GM23338 (cell line): Measurements from ENCODE around the gene EIF2B5. TPM values are rescaled to one million over a fixed set of nuclear protein-coding genes. Genes with fewer than 3 reads are reported as not detected.

Source experiments
- ATAC-seq: fragments of 200-7000 bp; cut with Tn5 transposase; 3 replicates; pipeline ENCODE4 v1.9.1; 2020
- DNase-seq: peaks from one replicate; pipeline ENCODE4 v3.0.0-alpha.2; 2015; ENCODE audit warnings: low spot score
- H2AFZ ChIP-seq: fragments of 200-600 bp; sonication (generic); 2 replicates; pipeline ENCODE4 v1.8.0; 2016; ENCODE audit warnings: antibody characterized with exemption, mild to moderate bottlenecking, moderate library complexity
- H3F3A ChIP-seq: fragments of 200-600 bp; sonication (generic); replicated peaks from 2 replicates; pipeline ENCODE4 v1.8.0; 2017; ENCODE audit warnings: antibody characterized with exemption, mixed run types, low read depth
- H3K27ac ChIP-seq: fragments of 200-600 bp; sonication (generic); 2 replicates; pipeline ENCODE4 v1.6.1; 2016; ENCODE audit warnings: low read depth
- H3K27me3 ChIP-seq: fragments of 200-600 bp; sonication (generic); 2 replicates; pipeline ENCODE4 v1.8.0; 2016; ENCODE audit warnings: mild to moderate bottlenecking, mixed run types, moderate library complexity; ENCODE audit not compliant: insufficient read depth
- H3K36me3 ChIP-seq: fragments of 200-600 bp; sonication (generic); 2 replicates; pipeline ENCODE4 v1.8.0; 2016; ENCODE audit warnings: mild to moderate bottlenecking; ENCODE audit not compliant: insufficient read depth
- H3K4me1 ChIP-seq: fragments of 200-600 bp; sonication (generic); 2 replicates; pipeline ENCODE4 v1.8.0; 2016; ENCODE audit warnings: mild to moderate bottlenecking, moderate library complexity; ENCODE audit not compliant: insufficient read depth
- H3K4me2 ChIP-seq: fragments of 200-600 bp; sonication (generic); 2 replicates; pipeline ENCODE4 v1.7.1; 2017; ENCODE audit warnings: mixed run types
- H3K4me3 ChIP-seq: fragments of 200-600 bp; sonication (generic); 2 replicates; pipeline ENCODE4 v1.6.1; 2016; ENCODE audit warnings: mixed run types
- H3K79me2 ChIP-seq: fragments of 200-600 bp; sonication (generic); replicated peaks from 2 replicates; pipeline ENCODE4 v1.8.0; 2017; ENCODE audit warnings: mild to moderate bottlenecking; ENCODE audit not compliant: insufficient read depth
- H3K9me2 ChIP-seq: fragments of 200-600 bp; sonication (generic); 2 replicates; pipeline ENCODE4 v1.8.0; 2017; ENCODE audit not compliant: insufficient read depth
- H4K20me1 ChIP-seq: fragments of 200-600 bp; sonication (generic); replicated peaks from 2 replicates; pipeline ENCODE4 v1.8.0; 2017; ENCODE audit warnings: mild to moderate bottlenecking; ENCODE audit not compliant: insufficient read depth
- H3K27ac Mint-ChIP-seq: 2 replicates; pipeline ENCODE4 v1.8.0; 2020; ENCODE audit warnings: inconsistent platforms, mild to moderate bottlenecking, moderate library complexity, mixed read lengths
- H3K27me3 Mint-ChIP-seq: 3 replicates; pipeline ENCODE4 v1.8.0; 2022; ENCODE audit warnings: low read depth, mild to moderate bottlenecking, moderate library complexity, mixed read lengths, inconsistent platforms; ENCODE audit not compliant: insufficient read depth, poor library complexity
- H3K36me3 Mint-ChIP-seq: 3 replicates; pipeline ENCODE4 v1.8.0; 2021; ENCODE audit warnings: low read depth, mild to moderate bottlenecking, inconsistent platforms, moderate library complexity, mixed read lengths
- H3K4me1 Mint-ChIP-seq: 3 replicates; pipeline ENCODE4 v1.8.0; 2020; ENCODE audit warnings: mild to moderate bottlenecking, inconsistent platforms, mixed read lengths
- H3K4me3 Mint-ChIP-seq: 3 replicates; pipeline ENCODE4 v1.8.0; 2021; ENCODE audit warnings: moderate library complexity, mild to moderate bottlenecking, inconsistent platforms, mixed read lengths
- H3K9me3 Mint-ChIP-seq: 3 replicates; pipeline ENCODE4 v1.8.0; 2020; ENCODE audit warnings: moderate library complexity, mild to moderate bottlenecking, inconsistent platforms, mixed read lengths
- CREB1 ChIP-seq: fragments of 250-450 bp; sonication (Bioruptor Pico); IDR thresholded peaks from 2 replicates; pipeline ENCODE4 v1.5.0; 2020; ENCODE audit warnings: low read depth, mild to moderate bottlenecking, moderate library complexity
- CTCF ChIP-seq, 2 experiments: fragments of 200-600 bp in 1 of 2; sonication (generic) in 1 of 2; conservative IDR thresholded peaks; 2 replicates each; pipeline versions ENCODE4 v1.5.1 to v1.6.1; 2016 to 2017; ENCODE audit warnings: antibody characterized with exemption in 2 of 2, low read depth in 2 of 2, mild to moderate bottlenecking in 2 of 2, moderate library complexity in 1 of 2
- ETS1 ChIP-seq: IDR thresholded peaks from 2 replicates; pipeline ENCODE4 v1.6.1; 2016; ENCODE audit warnings: antibody characterized with exemption
- EZH2 ChIP-seq: fragments of 200-600 bp; sonication (generic); IDR thresholded peaks from one replicate; pipeline ENCODE4 v1.8.0; 2017; ENCODE audit warnings: antibody characterized with exemption, mild to moderate bottlenecking, low read depth; ENCODE audit not compliant: unreplicated experiment
- EZH2phosphoT487 ChIP-seq: fragments of 200-600 bp; sonication (generic); IDR thresholded peaks from one replicate; pipeline ENCODE4 v1.8.1; 2018; ENCODE audit warnings: antibody characterized with exemption; ENCODE audit not compliant: unreplicated experiment
- JUNB ChIP-seq: IDR thresholded peaks from one replicate; pipeline ENCODE4 v1.6.1; 2016; ENCODE audit warnings: antibody characterized with exemption; ENCODE audit not compliant: unreplicated experiment
- NANOG ChIP-seq: IDR thresholded peaks from 2 replicates; pipeline ENCODE4 v1.6.1; 2016; ENCODE audit warnings: antibody characterized with exemption, borderline replicate concordance
- POLR2AphosphoS5 ChIP-seq: IDR thresholded peaks from 2 replicates; pipeline ENCODE4 v1.6.1; 2016; ENCODE audit warnings: antibody characterized with exemption, low read depth
- STAT1 ChIP-seq: IDR thresholded peaks from one replicate; pipeline ENCODE4 v1.6.1; 2016; ENCODE audit warnings: antibody characterized with exemption; ENCODE audit not compliant: unreplicated experiment
- ZNF114 ChIP-seq: fragments of 250-450 bp; sonication (Bioruptor Pico); IDR thresholded peaks from 2 replicates; pipeline ENCODE4 v1.5.0; 2020; ENCODE audit warnings: mild to moderate bottlenecking, moderate library complexity
- ZNF331 ChIP-seq: fragments of 250-450 bp; sonication (Bioruptor Pico); IDR thresholded peaks from 2 replicates; pipeline ENCODE4 v1.5.0; 2020; ENCODE audit warnings: low read depth, mild to moderate bottlenecking, moderate library complexity
- polyA plus RNA-seq: library from polyadenylated mRNA; unstranded; fragments of >200 nt; fragmentation: Nextera tagmentation; extraction: Ambion mirVana; gene quantifications from 2 replicates; pipeline ENCODE4 v1.2.1, GENCODE V29; 2016
- total RNA-seq: library from RNA; depleted of rRNA; stranded (reverse); fragments of >200 nt; shearing (Covaris generic); gene quantifications from 2 replicates; pipeline ENCODE4 v1.2.3, GENCODE V29; 2014
- TF ChIP-seq, protein P1 (sequence below): fragments of 250-450 bp; sonication (Bioruptor Pico); IDR thresholded peaks from 2 replicates; pipeline ENCODE4 v1.5.0; 2020; ENCODE audit warnings: mild to moderate bottlenecking, moderate library complexity

EIF2B5 gene
- total and polyA plus RNA-seq, 2 experiments from 2014 or later: 26.4 to 43.3 TPM

DNA sequence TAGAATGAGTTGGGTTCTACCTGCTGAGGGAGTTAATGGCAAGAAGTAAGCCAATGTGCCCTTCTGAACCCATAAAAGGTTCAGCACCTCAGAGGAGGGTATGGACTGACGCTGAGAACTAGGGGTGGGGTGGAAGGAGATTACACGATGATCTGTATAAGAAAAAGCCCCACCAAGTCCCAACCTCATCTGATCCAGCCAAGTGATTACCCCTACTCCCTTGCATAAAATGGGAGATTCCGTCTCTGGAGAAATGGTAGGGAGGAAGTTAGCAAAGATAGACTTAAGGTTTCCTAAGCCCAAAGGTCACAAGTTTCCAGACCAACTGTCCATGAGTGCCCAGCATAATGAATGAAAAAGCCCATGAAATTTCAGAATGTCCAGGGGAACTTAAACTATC lies 12.9 kb downstream of the EIF2B5 start:
- no peaks in the 10 kb centered on the region for H3K79me2 ChIP-seq
- DNase-seq: no peak
- H3K9me2 ChIP-seq: no peaks in the 10 kb centered on the region
- no peak overlapping the region for H2AFZ ChIP-seq
- Mint-ChIP-seq H3K27ac (no peak overlapping the region), H3K27me3 (peaks cover 4% of the 10 kb centered on the region), H3K36me3 (peaks cover 22% of the 10 kb centered on the region), H3K4me3 (no peak overlapping the region), H3K4me1 (peaks cover 2% of the 10 kb centered on the region; the same call in 1 of the 3 replicates), H3K9me3 (no peaks in the 10 kb centered on the region)
- H3K4me2 ChIP-seq: no peak overlapping the region
- H3K36me3 ChIP-seq: peaks cover 5% of the 10 kb centered on the region; the same call in 1 of the 2 replicates
- H3K4me3 ChIP-seq: no peak overlapping the region
- TF ChIP-seq JUNB: no peak
- no peak for TF ChIP-seq CREB1
- TF ChIP-seq ZNF331 (CRISPR knock-in tag): no peak
- TF ChIP-seq EZH2phosphoT487: no peak
- no peaks in the 10 kb centered on the region for H3F3A ChIP-seq
- no peak overlapping the region for H3K27ac ChIP-seq
- no peaks in the 10 kb centered on the region for H4K20me1 ChIP-seq
- ATAC-seq: no peak
- no peaks in the 10 kb centered on the region for H3K4me1 ChIP-seq
- H3K27me3 ChIP-seq: no peaks in the 10 kb centered on the region

GRCh38 chr3:184149123-184149522 lies 14.0 kb downstream of the EIF2B5 start:
- Histone ChIP-seq H3K4me3 (no peak overlapping the region), H3F3A (no peaks in the 10 kb centered on the region), H3K9me2 (no peaks in the 10 kb centered on the region), H3K27me3 (no peaks in the 10 kb centered on the region), H3K4me2 (no peak overlapping the region), H3K27ac (no peak overlapping the region), H3K4me1 (no peaks in the 10 kb centered on the region), H3K79me2 (0 out of 2 replicates have a peak, but pooled peaks cover under 1% of the 10 kb centered on the region), H2AFZ (no peak overlapping the region), H4K20me1 (no peaks in the 10 kb centered on the region), H3K36me3 (no peaks in the 10 kb centered on the region)
- ATAC-seq: no peak
- Mint-ChIP-seq H3K36me3 (peaks cover 11% of the 10 kb centered on the region; the same call in 1 of the 3 replicates), H3K9me3 (no peaks in the 10 kb centered on the region), H3K27ac (no peak overlapping the region), H3K27me3 (peaks cover 4% of the 10 kb centered on the region), H3K4me1 (peaks cover 7% of the 10 kb centered on the region; the same call in 2 of the 3 replicates), H3K4me3 (no peak overlapping the region)
- DNase-seq: no peak
- TF ChIP-seq CREB1: no peak
- TF ChIP-seq, protein P1, sequence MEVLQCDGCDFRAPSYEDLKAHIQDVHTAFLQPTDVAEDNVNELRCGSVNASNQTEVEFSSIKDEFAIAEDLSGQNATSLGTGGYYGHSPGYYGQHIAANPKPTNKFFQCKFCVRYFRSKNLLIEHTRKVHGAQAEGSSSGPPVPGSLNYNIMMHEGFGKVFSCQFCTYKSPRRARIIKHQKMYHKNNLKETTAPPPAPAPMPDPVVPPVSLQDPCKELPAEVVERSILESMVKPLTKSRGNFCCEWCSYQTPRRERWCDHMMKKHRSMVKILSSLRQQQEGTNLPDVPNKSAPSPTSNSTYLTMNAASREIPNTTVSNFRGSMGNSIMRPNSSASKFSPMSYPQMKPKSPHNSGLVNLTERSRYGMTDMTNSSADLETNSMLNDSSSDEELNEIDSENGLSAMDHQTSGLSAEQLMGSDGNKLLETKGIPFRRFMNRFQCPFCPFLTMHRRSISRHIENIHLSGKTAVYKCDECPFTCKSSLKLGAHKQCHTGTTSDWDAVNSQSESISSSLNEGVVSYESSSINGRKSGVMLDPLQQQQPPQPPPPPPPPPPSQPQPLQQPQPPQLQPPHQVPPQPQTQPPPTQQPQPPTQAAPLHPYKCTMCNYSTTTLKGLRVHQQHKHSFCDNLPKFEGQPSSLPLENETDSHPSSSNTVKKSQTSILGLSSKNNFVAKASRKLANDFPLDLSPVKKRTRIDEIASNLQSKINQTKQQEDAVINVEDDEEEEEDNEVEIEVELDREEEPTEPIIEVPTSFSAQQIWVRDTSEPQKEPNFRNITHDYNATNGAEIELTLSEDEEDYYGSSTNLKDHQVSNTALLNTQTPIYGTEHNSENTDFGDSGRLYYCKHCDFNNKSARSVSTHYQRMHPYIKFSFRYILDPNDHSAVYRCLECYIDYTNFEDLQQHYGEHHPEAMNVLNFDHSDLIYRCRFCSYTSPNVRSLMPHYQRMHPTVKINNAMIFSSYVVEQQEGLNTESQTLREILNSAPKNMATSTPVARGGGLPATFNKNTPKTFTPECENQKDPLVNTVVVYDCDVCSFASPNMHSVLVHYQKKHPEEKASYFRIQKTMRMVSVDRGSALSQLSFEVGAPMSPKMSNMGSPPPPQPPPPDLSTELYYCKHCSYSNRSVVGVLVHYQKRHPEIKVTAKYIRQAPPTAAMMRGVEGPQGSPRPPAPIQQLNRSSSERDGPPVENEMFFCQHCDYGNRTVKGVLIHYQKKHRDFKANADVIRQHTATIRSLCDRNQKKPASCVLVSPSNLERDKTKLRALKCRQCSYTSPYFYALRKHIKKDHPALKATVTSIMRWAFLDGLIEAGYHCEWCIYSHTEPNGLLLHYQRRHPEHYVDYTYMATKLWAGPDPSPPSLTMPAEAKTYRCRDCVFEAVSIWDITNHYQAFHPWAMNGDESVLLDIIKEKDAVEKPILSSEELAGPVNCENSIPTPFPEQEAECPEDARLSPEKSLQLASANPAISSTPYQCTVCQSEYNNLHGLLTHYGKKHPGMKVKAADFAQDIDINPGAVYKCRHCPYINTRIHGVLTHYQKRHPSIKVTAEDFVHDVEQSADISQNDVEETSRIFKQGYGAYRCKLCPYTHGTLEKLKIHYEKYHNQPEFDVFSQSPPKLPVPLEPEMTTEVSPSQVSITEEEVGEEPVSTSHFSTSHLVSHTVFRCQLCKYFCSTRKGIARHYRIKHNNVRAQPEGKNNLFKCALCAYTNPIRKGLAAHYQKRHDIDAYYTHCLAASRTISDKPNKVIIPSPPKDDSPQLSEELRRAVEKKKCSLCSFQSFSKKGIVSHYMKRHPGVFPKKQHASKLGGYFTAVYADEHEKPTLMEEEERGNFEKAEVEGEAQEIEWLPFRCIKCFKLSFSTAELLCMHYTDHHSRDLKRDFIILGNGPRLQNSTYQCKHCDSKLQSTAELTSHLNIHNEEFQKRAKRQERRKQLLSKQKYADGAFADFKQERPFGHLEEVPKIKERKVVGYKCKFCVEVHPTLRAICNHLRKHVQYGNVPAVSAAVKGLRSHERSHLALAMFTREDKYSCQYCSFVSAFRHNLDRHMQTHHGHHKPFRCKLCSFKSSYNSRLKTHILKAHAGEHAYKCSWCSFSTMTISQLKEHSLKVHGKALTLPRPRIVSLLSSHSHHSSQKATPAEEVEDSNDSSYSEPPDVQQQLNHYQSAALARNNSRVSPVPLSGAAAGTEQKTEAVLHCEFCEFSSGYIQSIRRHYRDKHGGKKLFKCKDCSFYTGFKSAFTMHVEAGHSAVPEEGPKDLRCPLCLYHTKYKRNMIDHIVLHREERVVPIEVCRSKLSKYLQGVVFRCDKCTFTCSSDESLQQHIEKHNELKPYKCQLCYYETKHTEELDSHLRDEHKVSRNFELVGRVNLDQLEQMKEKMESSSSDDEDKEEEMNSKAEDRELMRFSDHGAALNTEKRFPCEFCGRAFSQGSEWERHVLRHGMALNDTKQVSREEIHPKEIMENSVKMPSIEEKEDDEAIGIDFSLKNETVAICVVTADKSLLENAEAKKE: no peak
- no peak for TF ChIP-seq NANOG
- no peak for TF ChIP-seq ETS1
- no peak for TF ChIP-seq ZNF331 (CRISPR knock-in tag)
- TF ChIP-seq POLR2AphosphoS5: no peak
- no peak for TF ChIP-seq ZNF114
- TF ChIP-seq EZH2phosphoT487: no peak
- no peak for TF ChIP-seq EZH2
- no peak for TF ChIP-seq STAT1
- TF ChIP-seq CTCF (conservative IDR thresholded peaks at IDR 0.05; ENCODE audit: low read depth in 2 of 2): no peak
